H1 (cell line): ENCODE data around the gene SLAIN2. TPM values are rescaled to one million over a fixed set of nuclear protein-coding genes. Genes with fewer than 3 reads are reported as not detected.

Source experiments
- BACH1 ChIP-seq: IDR thresholded peaks from 2 replicates; pipeline ENCODE4 v1.6.1; 2012; ENCODE audit warnings: low read length, improper control_type of control experiment
- BRCA1 ChIP-seq: IDR thresholded peaks from 2 replicates; pipeline ENCODE4 v1.6.1; 2012; ENCODE audit warnings: low read depth, low read length, improper control_type of control experiment
- JUND ChIP-seq: IDR thresholded peaks from 2 replicates; pipeline ENCODE4 v1.6.1; 2011; ENCODE audit warnings: mild to moderate bottlenecking, improper control_type of control experiment, low read length
- MAFK ChIP-seq: IDR thresholded peaks from 2 replicates; pipeline ENCODE4 v1.6.1; 2012; ENCODE audit warnings: low read depth, mild to moderate bottlenecking, improper control_type of control experiment, low read length
- PHF8 ChIP-seq: fragments of 200-600 bp; sonication (generic); conservative IDR thresholded peaks from 2 replicates; pipeline ENCODE4 v1.7.1; 2012; ENCODE audit warnings: low read depth, mild to moderate bottlenecking, inconsistent platforms, low read length, moderate library complexity
- RNF2 ChIP-seq: fragments of 200-900, 300-1000 bp; sonication (generic); IDR thresholded peaks from 2 replicates; pipeline ENCODE4 v1.7.1; 2016; ENCODE audit warnings: borderline replicate concordance, low read depth, mild to moderate bottlenecking, antibody characterized with exemption, low read length; ENCODE audit not compliant: poor library complexity, severe bottlenecking; ENCODE audit errors: missing control alignments
- polyA plus RNA-seq, 7 experiments: library from polyadenylated mRNA; depleted of rRNA in 3 of 7; stranded (reverse) in 5 of 7; unstranded in 2 of 7; fragments of >200 nt in 5 of 7; fragments of 200-250 nt in 2 of 7; gene quantifications; 1 replicate in 5 of 7; 2 replicates in 1 of 7; 4 replicates in 1 of 7; pipeline versions ENCODE4 v1.2.1 to v1.2.3, GENCODE V29; 2011 to 2013; ENCODE audit warnings: missing spikeins in 2 of 7, mixed read lengths in 2 of 7
- total RNA-seq: library from RNA; stranded (reverse); fragmentation: NEBNext Ultra II Directional; extraction: Animal tissue kit (Norgen Biotek cat#: 25700); gene quantifications from 2 replicates; pipeline ENCODE4 v1.2.1, GENCODE V29; 2021

The SLAIN2 gene
- total and polyA plus RNA-seq, 2 of the 8 experiments (the other 6 are each of a cell fraction or from before 2014, with no cell fraction given), result 8.2 to 40.0 TPM

- TF ChIP-seq JUND (no peak), RNF2 (no peak), PHF8 (no peak), BRCA1 (no peak), MAFK (no peak), BACH1 (no peak)
- TF ChIP-seq, all 59 proteins: peak for 0
Observed at GRCh38 chr4:48470570-48470969, 129.2 kb downstream of the SLAIN2 start (continued).
